SK-N-SH treated with all-trans-retinoic acid at 6 μM for 48 hours (cell line): ENCODE results near the gene NT5C.

Source experiments
- CREB5 ChIP-seq: fragments of 250-450 bp; sonication (Bioruptor Pico); IDR thresholded peaks from 2 replicates; pipeline ENCODE4 v1.5.1; 2020; ENCODE audit warnings: low read depth, mild to moderate bottlenecking, moderate library complexity
- PATZ1 ChIP-seq: fragments of 250-450 bp; sonication (Bioruptor Pico); IDR thresholded peaks from 2 replicates; pipeline ENCODE4 v1.8.0; 2020; ENCODE audit warnings: mild to moderate bottlenecking, moderate library complexity, borderline replicate concordance
- RARB ChIP-seq: fragments of 250-450 bp; sonication (Bioruptor Pico); IDR thresholded peaks from 2 replicates; pipeline ENCODE4 v1.8.0; 2021; ENCODE audit warnings: mild to moderate bottlenecking, moderate library complexity

DNA sequence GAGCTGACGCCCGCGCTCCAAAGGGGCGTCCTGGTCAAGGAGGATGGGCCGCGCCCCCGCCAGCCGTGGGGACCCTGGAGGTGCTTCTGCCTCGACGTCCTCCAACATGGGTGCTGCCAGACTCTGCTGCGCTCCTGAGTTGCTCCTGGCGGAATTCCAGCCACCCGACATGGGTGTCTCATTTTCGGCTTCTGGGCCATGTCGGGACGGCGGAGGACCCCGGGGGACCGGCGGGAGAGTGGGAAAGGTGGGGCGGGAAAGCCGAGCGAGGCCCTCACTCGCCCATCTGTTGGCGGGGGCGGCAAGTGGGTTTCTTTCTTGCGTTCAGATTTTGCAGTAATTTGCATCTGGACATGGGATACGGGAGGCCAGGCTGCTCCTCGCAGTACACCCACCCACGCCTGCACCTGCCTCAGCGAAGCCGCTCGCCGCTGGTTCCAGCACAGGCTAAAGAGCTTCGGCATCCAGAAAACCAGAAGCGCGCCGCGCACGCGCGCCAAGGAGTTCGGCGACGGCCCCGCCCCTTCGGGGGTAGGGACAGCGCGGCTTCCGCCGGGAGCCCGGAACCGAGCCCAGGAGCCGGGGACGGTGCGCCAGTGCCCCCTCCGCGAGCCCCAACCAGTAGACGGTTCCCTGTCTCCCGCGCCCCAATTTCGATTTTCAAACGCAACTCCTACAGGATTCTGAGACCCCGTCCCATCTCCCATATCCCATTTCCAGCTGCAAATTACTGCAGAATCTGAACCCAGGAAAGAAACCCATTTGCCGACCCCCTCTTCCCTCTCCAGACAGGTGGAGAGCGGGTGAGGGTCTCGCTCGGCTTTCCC is 21.9 kb downstream of the NT5C start, which contains the start of gene ARMC7:
- TF ChIP-seq RARB (CRISPR knock-in tag): no peak
- TF ChIP-seq CREB5 (CRISPR knock-in tag): no peak
- TF ChIP-seq PATZ1 (CRISPR knock-in tag): no peak
